ENCODE data around the gene POLA2.

The POLA2 gene

GRCh38 chr11:65287601-65288000, 25.8 kb downstream of the POLA2 start:
- no peak for DNase-seq
- H3K9me3 Mint-ChIP-seq = no peaks in the 10 kb centered on the region
- no peaks in the 10 kb centered on the region for H3K4me1 Mint-ChIP-seq
- H3K36me3 Mint-ChIP-seq (ENCODE audit: low read depth) = peaks cover 44% of the 10 kb centered on the region
- H3K27me3 Mint-ChIP-seq = no peaks in the 10 kb centered on the region
- no peak overlapping the region for H3K4me3 Mint-ChIP-seq
- no peak for ATAC-seq
- no peak overlapping the region for H3K27ac Mint-ChIP-seq

- DNase-seq (no peak), ATAC-seq (no peak)
- no peaks in the 10 kb centered on the region for H3K27me3 Mint-ChIP-seq
- H3K4me1 Mint-ChIP-seq = no peaks in the 10 kb centered on the region
- H3K4me3 Mint-ChIP-seq = no peak overlapping the region
- H3K36me3 Mint-ChIP-seq (ENCODE audit: low read depth) = peaks cover 47% of the 10 kb centered on the region
- H3K27ac Mint-ChIP-seq = no peak overlapping the region
- no peaks in the 10 kb centered on the region for H3K9me3 Mint-ChIP-seq
Measured at GRCh38 chr11:65288706-65289536, 27.2 kb downstream of the POLA2 start.

GRCh38 chr11:65290448-65291165, 28.8 kb downstream of the POLA2 start:
- no peaks in the 10 kb centered on the region for H3K27me3 Mint-ChIP-seq
- H3K9me3 Mint-ChIP-seq = no peaks in the 10 kb centered on the region
- no peaks in the 10 kb centered on the region for H3K4me1 Mint-ChIP-seq
- no peak overlapping the region for H3K4me3 Mint-ChIP-seq
- H3K27ac Mint-ChIP-seq = peak overlapping the region; percentile 10
- ATAC-seq (peak; percentile 40), DNase-seq (no peak)
- peaks cover 57% of the 10 kb centered on the region for H3K36me3 Mint-ChIP-seq (ENCODE audit: low read depth)

DNA sequence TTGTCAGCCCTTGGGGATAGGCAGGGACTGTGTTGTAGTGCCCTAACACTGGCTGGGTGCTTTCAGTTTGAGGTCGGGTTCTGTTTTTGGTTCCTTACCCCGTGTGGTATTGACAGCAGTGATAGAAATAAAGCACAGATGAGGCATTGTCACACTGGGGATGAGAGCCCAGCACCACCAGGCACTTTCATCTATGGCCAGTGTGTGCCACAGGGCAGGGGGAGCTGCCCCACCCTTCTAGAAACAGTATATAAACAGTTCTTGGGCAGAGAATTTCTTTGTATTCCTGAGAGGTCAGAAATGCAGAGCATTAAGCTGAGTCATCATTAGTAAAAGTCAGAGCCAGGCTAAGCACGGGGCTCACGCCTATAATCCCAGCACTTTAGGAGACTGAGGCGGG, 29.9 kb downstream of the POLA2 start:
- no peak for ATAC-seq
- Mint-ChIP-seq H3K4me1 (no peaks in the 10 kb centered on the region), H3K36me3 (ENCODE audit: low read depth) (peaks cover 59% of the 10 kb centered on the region), H3K27ac (no peak overlapping the region), H3K9me3 (no peaks in the 10 kb centered on the region), H3K4me3 (no peak overlapping the region), H3K27me3 (no peaks in the 10 kb centered on the region)
- no peak for DNase-seq

GRCh38 chr11:65292890-65293289, 31.1 kb downstream of the POLA2 start:
- H3K4me3 Mint-ChIP-seq = no peak overlapping the region
- ATAC-seq = no peak
- no peaks in the 10 kb centered on the region for H3K4me1 Mint-ChIP-seq
- H3K9me3 Mint-ChIP-seq = no peaks in the 10 kb centered on the region
- H3K36me3 Mint-ChIP-seq (ENCODE audit: low read depth) = peaks cover 50% of the 10 kb centered on the region
- H3K27ac Mint-ChIP-seq = no peak overlapping the region
- H3K27me3 Mint-ChIP-seq = no peaks in the 10 kb centered on the region
- DNase-seq = no peak

DNA sequence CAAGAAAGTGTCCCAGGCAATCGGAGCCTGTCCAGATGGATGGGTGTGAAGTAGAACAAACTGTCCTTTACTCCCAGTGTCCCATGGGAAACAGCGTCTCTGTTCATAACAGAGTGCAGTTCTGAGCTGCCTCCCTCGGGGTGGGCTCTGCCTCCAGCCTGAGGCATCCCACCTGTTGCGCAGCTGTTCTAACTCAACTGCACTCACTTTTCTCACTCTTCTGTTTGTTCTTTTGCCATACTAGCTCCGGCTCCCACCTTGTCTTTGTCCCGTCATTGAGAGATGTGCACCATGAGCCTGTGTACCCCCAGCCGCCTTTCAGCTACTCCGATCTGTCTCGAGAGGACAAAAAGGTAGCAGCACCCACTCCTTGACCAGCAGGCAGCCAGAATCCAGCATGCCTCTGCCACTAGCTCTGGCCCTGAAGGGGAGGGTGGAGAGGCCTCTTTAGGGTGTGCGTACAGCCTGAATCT, 32.2 kb downstream of the POLA2 start:
- H3K27ac Mint-ChIP-seq = no peak overlapping the region
- H3K4me3 Mint-ChIP-seq = no peak overlapping the region
- ATAC-seq (no peak), DNase-seq (no peak)
- H3K9me3 Mint-ChIP-seq = no peaks in the 10 kb centered on the region
- no peaks in the 10 kb centered on the region for H3K4me1 Mint-ChIP-seq
- H3K36me3 Mint-ChIP-seq (ENCODE audit: low read depth) = peaks cover 48% of the 10 kb centered on the region
- H3K27me3 Mint-ChIP-seq = no peaks in the 10 kb centered on the region

- Mint-ChIP-seq H3K36me3 (ENCODE audit: low read depth) (peaks cover 44% of the 10 kb centered on the region), H3K4me3 (no peak overlapping the region), H3K9me3 (no peaks in the 10 kb centered on the region), H3K27ac (no peak overlapping the region), H3K27me3 (no peaks in the 10 kb centered on the region), H3K4me1 (no peaks in the 10 kb centered on the region)
- no peak for DNase-seq
- ATAC-seq = no peak
Measured at GRCh38 chr11:65295001-65295400, 33.2 kb downstream of the POLA2 start.

GRCh38 chr11:65295571-65296341, 34.0 kb downstream of the POLA2 start:
- Mint-ChIP-seq H3K4me3 (no peak overlapping the region), H3K4me1 (no peaks in the 10 kb centered on the region), H3K27me3 (no peaks in the 10 kb centered on the region), H3K36me3 (ENCODE audit: low read depth) (peaks cover 39% of the 10 kb centered on the region), H3K9me3 (no peaks in the 10 kb centered on the region), H3K27ac (no peak overlapping the region)
- ATAC-seq = no peak
- DNase-seq = no peak

GRCh38 chr11:65297026-65297672, 35.4 kb downstream of the POLA2 start:
- peaks cover 34% of the 10 kb centered on the region for H3K36me3 Mint-ChIP-seq (ENCODE audit: low read depth)
- ATAC-seq = no peak
- no peak for DNase-seq
- H3K27ac Mint-ChIP-seq = no peak overlapping the region
- no peaks in the 10 kb centered on the region for H3K27me3 Mint-ChIP-seq
- H3K9me3 Mint-ChIP-seq = no peaks in the 10 kb centered on the region
- H3K4me3 Mint-ChIP-seq = no peak overlapping the region
- H3K4me1 Mint-ChIP-seq = no peaks in the 10 kb centered on the region

GRCh38 chr11:65298131-65298535, 36.4 kb downstream of the POLA2 start:
- H3K4me1 Mint-ChIP-seq = no peaks in the 10 kb centered on the region
- DNase-seq = no peak
- peaks cover 28% of the 10 kb centered on the region for H3K36me3 Mint-ChIP-seq (ENCODE audit: low read depth)

GRCh38 chr11:65298655-65299179, 37.0 kb downstream of the POLA2 start:
- H3K4me3 Mint-ChIP-seq = no peak overlapping the region
- H3K9me3 Mint-ChIP-seq = no peaks in the 10 kb centered on the region
- no peak for ATAC-seq
- H3K36me3 Mint-ChIP-seq (ENCODE audit: low read depth) = peaks cover 24% of the 10 kb centered on the region
- H3K4me1 Mint-ChIP-seq = no peaks in the 10 kb centered on the region
- no peaks in the 10 kb centered on the region for H3K27me3 Mint-ChIP-seq
- DNase-seq = no peak
- H3K27ac Mint-ChIP-seq = no peak overlapping the region

More at GRCh38 chr11:65298131-65298535, 36.4 kb downstream of the POLA2 start:
- no peaks in the 10 kb centered on the region for H3K9me3 Mint-ChIP-seq
- H3K27me3 Mint-ChIP-seq = no peaks in the 10 kb centered on the region
- H3K27ac Mint-ChIP-seq = no peak overlapping the region
- no peak for ATAC-seq
- no peak overlapping the region for H3K4me3 Mint-ChIP-seq

GRCh38 chr11:65300621-65301275, 39.0 kb downstream of the POLA2 start:
- no peaks in the 10 kb centered on the region for H3K9me3 Mint-ChIP-seq
- DNase-seq = no peak
- no peaks in the 10 kb centered on the region for H3K27me3 Mint-ChIP-seq
- no peak for ATAC-seq
- no peaks in the 10 kb centered on the region for H3K4me1 Mint-ChIP-seq
- H3K36me3 Mint-ChIP-seq (ENCODE audit: low read depth) = peaks cover 10% of the 10 kb centered on the region
- no peak overlapping the region for H3K27ac Mint-ChIP-seq
- H3K4me3 Mint-ChIP-seq = no peak overlapping the region

- Mint-ChIP-seq H3K36me3 (ENCODE audit: low read depth) (peaks cover 4% of the 10 kb centered on the region), H3K4me1 (no peaks in the 10 kb centered on the region), H3K27me3 (no peaks in the 10 kb centered on the region), H3K4me3 (no peak overlapping the region), H3K9me3 (no peaks in the 10 kb centered on the region), H3K27ac (no peak overlapping the region)
- DNase-seq (no peak), ATAC-seq (no peak)
Measured at GRCh38 chr11:65301491-65302329, 39.9 kb downstream of the POLA2 start.
